Gastroesophageal sphincter (tissue), 3 donors: Measurements from ENCODE around the gene DDHD1.

Source experiments
- CTCF ChIP-seq, 4 experiments: fragments of 200-600 bp in 2 of 4; fragments of 450-650 bp in 2 of 4; sonication (generic) in 1 of 4; IDR thresholded peaks; one replicate each; pipeline ENCODE4 v1.5.1; 2017 to 2019; ENCODE audit warnings: antibody characterized with exemption in 4 of 4, mild to moderate bottlenecking in 2 of 4, moderate library complexity in 2 of 4
- EP300 ChIP-seq: sonication (generic); formaldehyde crosslinking; IDR thresholded peaks from one replicate; pipeline ENCODE4 v1.6.1; 2017; ENCODE audit warnings: antibody characterized with exemption, mild to moderate bottlenecking
- POLR2A ChIP-seq, 2 donors: fragments of 450-650 bp; IDR thresholded peaks; one replicate each; pipeline ENCODE4 v1.6.1; 2017; ENCODE audit warnings: antibody characterized with exemption in 2 of 2, mild to moderate bottlenecking in 2 of 2, moderate library complexity in 1 of 2
- POLR2AphosphoS5 ChIP-seq: sonication (generic); formaldehyde crosslinking; IDR thresholded peaks from one replicate; pipeline ENCODE4 v1.6.1; 2017; ENCODE audit warnings: antibody characterized with exemption

- TF ChIP-seq CTCF (IDR thresholded peaks at IDR 0.05): no peak
- no peak for TF ChIP-seq POLR2AphosphoS5
- no peak for TF ChIP-seq POLR2A (IDR thresholded peaks at IDR 0.05)
- TF ChIP-seq EP300: no peak
Observed at GRCh38 chr14:53006931-53007562, 146.1 kb downstream of the DDHD1 start.
